K562 (cell line): Measurements from ENCODE around the gene ARMC2. TPM values are rescaled to one million over a fixed set of nuclear protein-coding genes. Genes with fewer than 3 reads are reported as not detected.

Source experiments
- ATAC-seq: fragments of 200-7000 bp; cut with Tn5 transposase; 3 replicates; pipeline ENCODE4 v1.9.1; 2020; ENCODE audit warnings: moderate library complexity
- BruUV-seq: library from RNA; stranded (reverse); fragments of 400-500 nt; replicated peaks from 2 replicates; lab custom pipeline; 2021; lab: Mats Ljungman, UMichigan
- CTCF ChIA-PET: fragments of 300-600 bp; formaldehyde crosslinking; extraction: SDS; loops from one replicate; lab custom pipeline; 2021; ENCODE audit warnings: low intra/inter-chr PET ratio; lab: Yijun Ruan, JAX
- POLR2A ChIA-PET: fragments of 300-600, 350-650 bp; sonication (Branson Sonifier 250); formaldehyde crosslinking; extraction: SDS; loops from one replicate; lab custom pipeline; 2021; ENCODE audit warnings: antibody characterized with exemption, inconsistent platforms; lab: Yijun Ruan, JAX
- DNase-seq, 4 experiments: peaks; one replicate each; pipeline versions ENCODE4 v3.0.0 to v3.0.0-alpha.2; 2011 to 2018; ENCODE audit warnings: low spot score in 3 of 4, mixed read lengths in 3 of 4; ENCODE audit errors: extremely low read depth in 1 of 4
- FAIRE-seq: peaks from 2 replicates; lab custom pipeline; 2011; peaks lifted over from hg19 to GRCh38; lab: Jason Lieb, UNC
- H2AFZ ChIP-seq: 2 replicates; pipeline ENCODE4 v1.6.0; 2011; ENCODE audit warnings: low read depth, low read length, control low read depth, inconsistent platforms
- H3K27ac ChIP-seq: fragments of 200-600 bp; 3 replicates; pipeline ENCODE4 v1.8.0; 2011; ENCODE audit warnings: low read depth, mild to moderate bottlenecking, control low read depth, inconsistent platforms, low read length, moderate library complexity, mixed read lengths; ENCODE audit errors: extremely low read depth
- H3K27me3 ChIP-seq, 2 experiments: fragments of 300-600 bp in 1 of 2; 2 replicates in 1 of 2; 3 replicates in 1 of 2; pipeline versions ENCODE4 v1.6.0 to v1.8.0; 2011; ENCODE audit warnings: inconsistent platforms in 2 of 2, low read length in 2 of 2, mild to moderate bottlenecking in 1 of 2, mixed read lengths in 1 of 2, moderate library complexity in 1 of 2; ENCODE audit not compliant: control insufficient read depth in 2 of 2, insufficient read depth in 2 of 2
- H3K36me3 ChIP-seq: fragments of 300-600 bp; 3 replicates; pipeline ENCODE4 v1.8.0; 2011; ENCODE audit warnings: mild to moderate bottlenecking, low read length, inconsistent platforms; ENCODE audit not compliant: control insufficient read depth, insufficient read depth
- H3K4me1 ChIP-seq, 2 experiments: fragments of 200-600 bp in 1 of 2; replicated peaks in 1 of 2; 2 replicates in 1 of 2; 3 replicates in 1 of 2; pipeline versions ENCODE4 v1.5.1 to v1.8.0; 2011; ENCODE audit warnings: inconsistent platforms in 2 of 2, low read length in 2 of 2, mild to moderate bottlenecking in 1 of 2, mixed read lengths in 1 of 2, moderate library complexity in 1 of 2; ENCODE audit not compliant: control insufficient read depth in 2 of 2, insufficient read depth in 2 of 2
- H3K4me2 ChIP-seq: 2 replicates; pipeline ENCODE4 v1.6.1; 2011; ENCODE audit warnings: low read length, control low read depth, inconsistent platforms, mixed read lengths; ENCODE audit not compliant: insufficient read depth
- H3K4me3 ChIP-seq: fragments of 200-600 bp; sonication (generic), shearing (Covaris generic); 2 replicates; pipeline ENCODE4 v1.5.1; 2016; ENCODE audit warnings: control low read depth, inconsistent platforms
- H3K79me2 ChIP-seq: fragments of 200-600 bp; 3 replicates; pipeline ENCODE4 v1.8.0; 2011; ENCODE audit warnings: low read length, inconsistent platforms; ENCODE audit not compliant: control insufficient read depth, insufficient read depth
- H3K9ac ChIP-seq, 2 experiments: 2 replicates each; pipeline versions ENCODE4 v1.6.0 to v1.6.1; 2011; ENCODE audit warnings: low read depth in 2 of 2, low read length in 2 of 2, control low read depth in 1 of 2, inconsistent platforms in 1 of 2, mild to moderate bottlenecking in 1 of 2, mixed read lengths in 1 of 2; ENCODE audit not compliant: insufficient read depth in 1 of 2
- H3K9me1 ChIP-seq: one replicate; pipeline ENCODE4 v1.6.0; 2011; ENCODE audit warnings: inconsistent platforms, mild to moderate bottlenecking, low read length, moderate library complexity; ENCODE audit not compliant: control insufficient read depth, insufficient read depth
- H3K9me3 ChIP-seq: replicated peaks from 2 replicates; pipeline ENCODE4 v1.5.1; 2011; ENCODE audit warnings: low read depth, low read length, inconsistent platforms; ENCODE audit not compliant: control insufficient read depth, insufficient read depth
- H4K20me1 ChIP-seq: replicated peaks from 2 replicates; pipeline ENCODE4 v1.6.1; 2011; ENCODE audit warnings: low read length, inconsistent platforms, mixed read lengths; ENCODE audit not compliant: control insufficient read depth, insufficient read depth
- BRCA1 ChIP-seq, 2 experiments: fragments of 450-650 bp in 1 of 2; sonication (generic) in 1 of 2; formaldehyde crosslinking in 1 of 2; IDR thresholded peaks; 2 replicates each; pipeline versions ENCODE4 v1.5.0 to v1.6.1; 2017 to 2020; ENCODE audit warnings: mild to moderate bottlenecking in 1 of 2, missing genetic modification reagents in 1 of 2
- CEBPG ChIP-seq, 3 experiments: fragments of 200-800 bp in 1 of 3; sonication (Bioruptor generic) in 1 of 3; sonication (generic) in 1 of 3; formaldehyde crosslinking in 1 of 3; IDR thresholded peaks in 2 of 3; conservative IDR thresholded peaks in 1 of 3; 2 replicates each; pipeline versions ENCODE4 v1.6.1 to v1.8.0; 2016 to 2022; ENCODE audit warnings: missing compliant biosample characterization in 2 of 3, missing genetic modification characterization in 2 of 3, mild to moderate bottlenecking in 1 of 3, missing genetic modification reagents in 1 of 3
- GABPA ChIP-seq: fragments of 200-800 bp; sonication (Bioruptor generic); conservative IDR thresholded peaks from 2 replicates; pipeline ENCODE4 v1.6.1; 2016; ENCODE audit warnings: low read depth, missing genetic modification characterization, missing compliant biosample characterization
- GATA2 ChIP-seq: sonication (generic); formaldehyde crosslinking; IDR thresholded peaks from 2 replicates; pipeline ENCODE4 v1.4.0; 2020; ENCODE audit warnings: mild to moderate bottlenecking, missing genetic modification reagents
- GATAD2A ChIP-seq: fragments of 450-650 bp; IDR thresholded peaks from 2 replicates; pipeline ENCODE4 v1.6.1; 2017
- HBP1 ChIP-seq: fragments of 450-650 bp; formaldehyde crosslinking; IDR thresholded peaks from 2 replicates; pipeline ENCODE4 v1.4.0; 2022; ENCODE audit warnings: missing genetic modification characterization
- HDAC3 ChIP-seq: fragments of 450-650 bp; IDR thresholded peaks from 2 replicates; pipeline ENCODE4 v1.6.1; 2018; ENCODE audit warnings: borderline replicate concordance, mild to moderate bottlenecking, moderate library complexity; ENCODE audit not compliant: partially characterized antibody
- JUN ChIP-seq, 2 experiments: sonication (generic) in 1 of 2; formaldehyde crosslinking in 1 of 2; IDR thresholded peaks; 2 replicates each; pipeline versions ENCODE4 v1.6.1 to v1.8.0; 2012 to 2022; ENCODE audit warnings: borderline replicate concordance in 2 of 2, mild to moderate bottlenecking in 2 of 2, improper control_type of control experiment in 1 of 2, low read depth in 1 of 2, low read length in 1 of 2, missing genetic modification reagents in 1 of 2
- NFE2L1 ChIP-seq: fragments of 450-650 bp; IDR thresholded peaks from 2 replicates; pipeline ENCODE4 v1.6.1; 2016; ENCODE audit warnings: missing genetic modification characterization, low read depth, mild to moderate bottlenecking, missing compliant biosample characterization, moderate library complexity, borderline replicate concordance
- OTX1 ChIP-seq: fragments of 450-650 bp; formaldehyde crosslinking; IDR thresholded peaks from 2 replicates; pipeline ENCODE4 v1.4.0; 2022; ENCODE audit warnings: mild to moderate bottlenecking
- PTRF ChIP-seq: fragments of 450-650 bp; IDR thresholded peaks from 2 replicates; pipeline ENCODE4 v1.6.1; 2016; ENCODE audit warnings: mild to moderate bottlenecking, missing genetic modification characterization, missing compliant biosample characterization
- SRSF9 ChIP-seq: fragments of 200-400 bp; formaldehyde crosslinking; IDR thresholded peaks from 2 replicates; pipeline ENCODE4 v1.6.1; 2017; ENCODE audit warnings: low read depth, low read length, borderline replicate concordance
- WHSC1 ChIP-seq: IDR thresholded peaks from one replicate; pipeline ENCODE4 v1.6.1; 2012; ENCODE audit warnings: low read length, control low read depth, inconsistent platforms
- XRCC5 ChIP-seq: fragments of 200-400 bp; formaldehyde crosslinking; IDR thresholded peaks from 2 replicates; pipeline ENCODE4 v1.6.1; 2017; ENCODE audit warnings: low read depth, mild to moderate bottlenecking, low read length
- ZBTB26 ChIP-seq: fragments of 450-650 bp; formaldehyde crosslinking; IDR thresholded peaks from 2 replicates; pipeline ENCODE4 v1.4.0; 2022; ENCODE audit warnings: missing genetic modification characterization
- ZNF133 ChIP-seq: fragments of 250-450 bp; sonication (Bioruptor Pico); IDR thresholded peaks from 2 replicates; pipeline ENCODE4 v1.4.0; 2020; ENCODE audit warnings: mild to moderate bottlenecking
- ZNF174 ChIP-seq: fragments of 250-450 bp; sonication (Bioruptor Pico); IDR thresholded peaks from 2 replicates; pipeline ENCODE4 v1.4.0; 2020; ENCODE audit warnings: mild to moderate bottlenecking
- ZNF224 ChIP-seq: sonication (generic); formaldehyde crosslinking; IDR thresholded peaks from 2 replicates; pipeline ENCODE4 v1.8.0; 2022; ENCODE audit warnings: mild to moderate bottlenecking, missing genetic modification reagents
- WGBS: fragments of 100-300 bp; shearing (Covaris generic); methylation state at CpG from one replicate; pipeline ENCODE4 v1.1.6; 2016; ENCODE audit warnings: low coverage, mixed read lengths; ENCODE audit not compliant: insufficient coverage; ENCODE audit errors: missing lambda C conversion rate; 5-methylcytosine and 5-hydroxymethylcytosine counted together
- in situ Hi-C: fragments of 300-500 bp; cut with MboI; formaldehyde crosslinking; loops from 4 replicates; pipeline ENCODE4 v1.15.0; 2018; ENCODE audit warnings: inconsistent platforms, mixed read lengths
- intact Hi-C: fragments of 100-400 bp; cut with micrococcal nuclease; formaldehyde crosslinking; loops from 2 replicates; pipeline ENCODE4 v1.14.2; 2022
- polyA plus RNA-seq, 8 experiments: library from polyadenylated mRNA; depleted of rRNA in 4 of 8; stranded (reverse) in 5 of 8; unstranded in 3 of 8; fragments of >200 nt; fragmentation: Nextera tagmentation in 2 of 8; fragmentation: Illumina TruSeq in 1 of 8; extraction: Ambion mirVana in 2 of 8; extraction: Trizol in 1 of 8; gene quantifications; 2 replicates each; pipeline versions ENCODE4 v1.2.1 to v1.2.3, GENCODE V29; 2011 to 2014; ENCODE audit warnings: inconsistent platforms in 1 of 8, missing spikeins in 1 of 8
- total RNA-seq, 7 experiments: library from RNA; depleted of rRNA in 6 of 7; stranded (reverse); fragments of >200 nt in 6 of 7; fragmentation: Illumina TruSeq in 2 of 7; extraction: Trizol in 2 of 7; gene quantifications; 2 replicates each; pipeline versions ENCODE4 v1.2.1 to v1.2.3, GENCODE V29; 2011 to 2021; ENCODE audit warnings: low replicate concordance in 1 of 7

ARMC2 gene
- total and polyA plus RNA-seq, 9 of the 15 experiments (the other 6 are each of a cell fraction or from before 2014, with no cell fraction given) = 0.14 to 3.0 (median 0.82) TPM

- Histone ChIP-seq H3K9ac (no peak overlapping the region), H3K4me2 (no peak overlapping the region), H3K4me3 (no peak overlapping the region), H3K4me1 (peaks cover 0 to 9% of the 10 kb centered on the region in 2 experiments; a peak in 4 of 5 replicates), H3K27me3 (peaks cover 13 to 39% of the 10 kb centered on the region in 2 experiments; a peak in 3 of 5 replicates), H4K20me1 (no peaks in the 10 kb centered on the region), H2AFZ (no peak overlapping the region), H3K9me1 (no peaks in the 10 kb centered on the region), H3K79me2 (no peaks in the 10 kb centered on the region), H3K36me3 (no peaks in the 10 kb centered on the region), H3K27ac (no peak overlapping the region), H3K9me3 (no peaks in the 10 kb centered on the region)
- intact Hi-C loops = loop anchor here (5.0 to 10.0 kb wide), 4 partner anchors 55 to 723 kb away; no protein-coding TSS in a partner anchor
- ATAC-seq (no peak), DNase-seq (no peak), FAIRE-seq (no peak)
- POLR2A ChIA-PET = interaction anchor here (0.6 to 0.7 kb wide), 2 partner anchors 242 to 270 kb away, joined by 3 read pairs; no protein-coding TSS in a partner anchor
- WGBS = 7% methylated on average over 4 of the region's 4 CpGs
- BruUV-seq = no TSS peak
- in situ Hi-C loops = loop anchor here (5.0 kb wide), 1 partner anchor 295 kb away; no protein-coding TSS in a partner anchor
- CTCF ChIA-PET = interaction anchor here (1.6 kb wide), 1 partner anchor 295 kb away, joined by 9 read pairs; no protein-coding TSS in a partner anchor
- TF ChIP-seq JUN (IDR thresholded peaks at IDR 0.05; ENCODE audit: borderline replicate concordance, low read depth, low read length) (no peak), JUN (CRISPR knock-in tag; IDR thresholded peaks at IDR 0.05; ENCODE audit: borderline replicate concordance) (no peak), WHSC1 (no peak), HBP1 (CRISPR knock-in tag) (0 out of 2 replicates have a peak, but pooled peaks have one; percentile 25), XRCC5 (no peak), ZBTB26 (CRISPR knock-in tag) (no peak), ZNF224 (CRISPR knock-in tag) (no peak), HDAC3 (no peak), NFE2L1 (tag) (no peak), GATA2 (CRISPR knock-in tag) (no peak), OTX1 (CRISPR knock-in tag) (0 out of 2 replicates have a peak, but pooled peaks have one; percentile 40), CEBPG (CRISPR knock-in tag; IDR thresholded peaks at IDR 0.05) (peak; percentile 39; the same call in 1 of the 2 replicates), CEBPG (tag; conservative IDR thresholded peaks at IDR 0.05 in 1 of 2, IDR thresholded peaks at IDR 0.05 in 1 of 2) (no peak), ZNF174 (CRISPR knock-in tag) (no peak), ZNF133 (CRISPR knock-in tag) (no peak), PTRF (tag) (no peak), BRCA1 (IDR thresholded peaks at IDR 0.05) (no peak), BRCA1 (CRISPR knock-in tag; IDR thresholded peaks at IDR 0.05) (no peak), GATAD2A (no peak), GABPA (tag) (no peak), SRSF9 (no peak)
Observed at GRCh38 chr6:108837236-108837971, 10.8 kb upstream of the ARMC2 start.
